ENCODE results near the gene BRINP3. TPM values are rescaled to one million over a fixed set of nuclear protein-coding genes. Genes with fewer than 3 reads are reported as not detected.
A peak's percentile ranks its signal among the peaks of the same experiment; 100 is the strongest.

Gene BRINP3
- total RNA-seq, 2 experiments from 2014 or later = not detected

- Histone ChIP-seq H3K27ac (ENCODE audit: low read depth, low read length, poor library complexity, severe bottlenecking) (no peak overlapping the region), H3K4me2 (ENCODE audit: low read length) (no peak overlapping the region), H3K9me3 (ENCODE audit: low read length) (no peaks in the 10 kb centered on the region), H3K4me3 (ENCODE audit: low read depth, low read length, poor library complexity, severe bottlenecking) (no peak overlapping the region), H2AFZ (ENCODE audit: low read length) (no peak overlapping the region), H3K36me3 (ENCODE audit: insufficient read depth, low read length) (no peaks in the 10 kb centered on the region), H3K79me2 (ENCODE audit: insufficient read depth, low read depth, low read length) (no peaks in the 10 kb centered on the region), H3K4me1 (ENCODE audit: insufficient read depth, low read length, poor library complexity, severe bottlenecking) (no peaks in the 10 kb centered on the region), H4K20me1 (ENCODE audit: insufficient read depth, low read length) (no peaks in the 10 kb centered on the region), H3K9me2 (ENCODE audit: insufficient read depth, low read length) (no peaks in the 10 kb centered on the region)
- CTCF ChIA-PET (ENCODE audit: unreplicated experiment) = no interaction called here
- BruUV-seq (replicated peaks) = no TSS peak
- DNase-seq (ENCODE audit: low spot score) = no peak
- POLR2A ChIA-PET = interaction anchor here (0.6 kb wide), 1 partner anchor 1975 kb away, joined by 3 read pairs; no protein-coding TSS in a partner anchor
- TF ChIP-seq CTCF (conservative IDR thresholded peaks at IDR 0.05; ENCODE audit: low read length) (no peak), EZH2phosphoT487 (IDR thresholded peaks at IDR 0.05; ENCODE audit: borderline replicate concordance, low read depth, low read length) (no peak)
- intact Hi-C loops (cut with micrococcal nuclease; ENCODE audit: unreplicated experiment) = no loop called here
Measured at GRCh38 chr1:190429932-190430331, 47.7 kb downstream of the BRINP3 start.

GRCh38 chr1:190429141-190429540 lies 48.5 kb downstream of the BRINP3 start:
- Histone ChIP-seq H3K79me2 (ENCODE audit: insufficient read depth, low read depth, low read length) (no peaks in the 10 kb centered on the region), H3K4me1 (ENCODE audit: insufficient read depth, low read length, poor library complexity, severe bottlenecking) (no peaks in the 10 kb centered on the region), H3K4me3 (ENCODE audit: low read depth, low read length, poor library complexity, severe bottlenecking) (no peak overlapping the region), H3K9me2 (ENCODE audit: insufficient read depth, low read length) (no peaks in the 10 kb centered on the region), H4K20me1 (ENCODE audit: insufficient read depth, low read length) (no peaks in the 10 kb centered on the region), H3K36me3 (ENCODE audit: insufficient read depth, low read length) (no peaks in the 10 kb centered on the region), H3K27ac (ENCODE audit: low read depth, low read length, poor library complexity, severe bottlenecking) (no peak overlapping the region), H3K9me3 (ENCODE audit: low read length) (no peaks in the 10 kb centered on the region), H2AFZ (ENCODE audit: low read length) (no peak overlapping the region), H3K4me2 (ENCODE audit: low read length) (no peak overlapping the region)
- BruUV-seq (replicated peaks) = no TSS peak
- POLR2A ChIA-PET = no interaction called here
- TF ChIP-seq EZH2phosphoT487 (IDR thresholded peaks at IDR 0.05; ENCODE audit: borderline replicate concordance, low read depth, low read length) (no peak), CTCF (conservative IDR thresholded peaks at IDR 0.05; ENCODE audit: low read length) (no peak)
- CTCF ChIA-PET (ENCODE audit: unreplicated experiment) = no interaction called here
- DNase-seq (ENCODE audit: low spot score) = no peak
- intact Hi-C loops (cut with micrococcal nuclease; ENCODE audit: unreplicated experiment) = no loop called here

GRCh38 chr1:190416239-190416638 lies 61.4 kb downstream of the BRINP3 start:
- no peak for TF ChIP-seq EZH2phosphoT487 (IDR thresholded peaks at IDR 0.05; ENCODE audit: borderline replicate concordance, low read depth, low read length)
- peak; percentile 27; the same call in 1 of the 2 replicates for TF ChIP-seq CTCF (conservative IDR thresholded peaks at IDR 0.05; ENCODE audit: low read length)
- no peak overlapping the region for H3K4me2 ChIP-seq (ENCODE audit: low read length)
- intact Hi-C loops (cut with micrococcal nuclease; ENCODE audit: unreplicated experiment) = no loop called here
- no peaks in the 10 kb centered on the region for H4K20me1 ChIP-seq (ENCODE audit: insufficient read depth, low read length)
- H3K4me3 ChIP-seq (ENCODE audit: low read depth, low read length, poor library complexity, severe bottlenecking) = no peak overlapping the region
- ChIA-PET CTCF (ENCODE audit: unreplicated experiment) (no interaction called here), POLR2A (interaction anchor here (1.0 kb wide), 1 partner anchor 60 kb away, joined by 4 read pairs; no protein-coding TSS in a partner anchor)
- H3K27ac ChIP-seq (ENCODE audit: low read depth, low read length, poor library complexity, severe bottlenecking) = no peak overlapping the region
- H3K9me3 ChIP-seq (ENCODE audit: low read length) = no peaks in the 10 kb centered on the region
- H3K36me3 ChIP-seq (ENCODE audit: insufficient read depth, low read length) = no peaks in the 10 kb centered on the region
- no peak overlapping the region for H2AFZ ChIP-seq (ENCODE audit: low read length)
- BruUV-seq (replicated peaks) = no TSS peak
- no peaks in the 10 kb centered on the region for H3K9me2 ChIP-seq (ENCODE audit: insufficient read depth, low read length)
- no peaks in the 10 kb centered on the region for H3K79me2 ChIP-seq (ENCODE audit: insufficient read depth, low read depth, low read length)
- H3K4me1 ChIP-seq (ENCODE audit: insufficient read depth, low read length, poor library complexity, severe bottlenecking) = no peaks in the 10 kb centered on the region
- no peak for DNase-seq (ENCODE audit: low spot score)

Data from OCI-LY7 (cell line).